ENCODE results near the gene C11orf97. TPM values are rescaled to one million over a fixed set of nuclear protein-coding genes. Genes with fewer than 3 reads are reported as not detected.

Gene C11orf97
- total RNA-seq, 2 donors from 2014 or later: not detected

DNA sequence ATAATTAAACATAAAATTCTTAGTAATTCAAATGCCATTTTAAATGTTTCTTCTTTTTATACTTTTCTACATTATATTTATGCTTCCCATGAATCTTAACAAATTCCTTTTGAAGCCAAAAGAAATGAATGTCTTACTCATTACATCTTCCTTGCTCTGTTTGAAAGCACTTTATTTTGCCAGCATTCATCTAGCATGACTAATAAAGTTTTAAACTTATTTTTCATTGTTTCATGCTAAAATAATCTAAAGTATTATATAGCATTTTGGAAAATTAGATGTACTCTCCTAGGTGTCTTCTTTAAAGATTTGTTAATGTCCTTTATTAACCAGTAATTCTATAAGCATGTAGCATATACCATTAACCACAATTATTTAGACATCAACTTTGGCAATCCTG, 45.2 kb downstream of the C11orf97 start:
- Mint-ChIP-seq H3K9me3 (peaks cover 2% of the 10 kb centered on the region), H3K27ac (no peak overlapping the region), H3K4me3 (no peak overlapping the region), H3K4me1 (peaks cover 8% of the 10 kb centered on the region), H3K27me3 (ENCODE audit: insufficient read depth) (peaks cover 28% of the 10 kb centered on the region), H3K36me3 (ENCODE audit: low read depth) (no peaks in the 10 kb centered on the region)
- DNase-seq: no peak
- H3K4me1 ChIP-seq (ENCODE audit: control insufficient read depth, insufficient read depth, low read length): no peaks in the 10 kb centered on the region
- no peak overlapping the region for H3K9ac ChIP-seq (ENCODE audit: extremely low read depth, low read length, poor library complexity, severe bottlenecking)
- H3K36me3 ChIP-seq (ENCODE audit: control insufficient read depth, insufficient read depth, low read length): no peaks in the 10 kb centered on the region
- no peak overlapping the region for H3K27ac ChIP-seq (ENCODE audit: low read depth, low read length)
- TF ChIP-seq, protein P1, sequence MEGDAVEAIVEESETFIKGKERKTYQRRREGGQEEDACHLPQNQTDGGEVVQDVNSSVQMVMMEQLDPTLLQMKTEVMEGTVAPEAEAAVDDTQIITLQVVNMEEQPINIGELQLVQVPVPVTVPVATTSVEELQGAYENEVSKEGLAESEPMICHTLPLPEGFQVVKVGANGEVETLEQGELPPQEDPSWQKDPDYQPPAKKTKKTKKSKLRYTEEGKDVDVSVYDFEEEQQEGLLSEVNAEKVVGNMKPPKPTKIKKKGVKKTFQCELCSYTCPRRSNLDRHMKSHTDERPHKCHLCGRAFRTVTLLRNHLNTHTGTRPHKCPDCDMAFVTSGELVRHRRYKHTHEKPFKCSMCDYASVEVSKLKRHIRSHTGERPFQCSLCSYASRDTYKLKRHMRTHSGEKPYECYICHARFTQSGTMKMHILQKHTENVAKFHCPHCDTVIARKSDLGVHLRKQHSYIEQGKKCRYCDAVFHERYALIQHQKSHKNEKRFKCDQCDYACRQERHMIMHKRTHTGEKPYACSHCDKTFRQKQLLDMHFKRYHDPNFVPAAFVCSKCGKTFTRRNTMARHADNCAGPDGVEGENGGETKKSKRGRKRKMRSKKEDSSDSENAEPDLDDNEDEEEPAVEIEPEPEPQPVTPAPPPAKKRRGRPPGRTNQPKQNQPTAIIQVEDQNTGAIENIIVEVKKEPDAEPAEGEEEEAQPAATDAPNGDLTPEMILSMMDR (conservative IDR thresholded peaks at IDR 0.05): no peak
- H3K27me3 ChIP-seq (ENCODE audit: control insufficient read depth, insufficient read depth, low read length, poor library complexity, severe bottlenecking): no peaks in the 10 kb centered on the region
- H3K4me3 ChIP-seq (ENCODE audit: low read length): no peak overlapping the region
- no peaks in the 10 kb centered on the region for H3K9me3 ChIP-seq (ENCODE audit: control insufficient read depth, low read length)

DNA sequence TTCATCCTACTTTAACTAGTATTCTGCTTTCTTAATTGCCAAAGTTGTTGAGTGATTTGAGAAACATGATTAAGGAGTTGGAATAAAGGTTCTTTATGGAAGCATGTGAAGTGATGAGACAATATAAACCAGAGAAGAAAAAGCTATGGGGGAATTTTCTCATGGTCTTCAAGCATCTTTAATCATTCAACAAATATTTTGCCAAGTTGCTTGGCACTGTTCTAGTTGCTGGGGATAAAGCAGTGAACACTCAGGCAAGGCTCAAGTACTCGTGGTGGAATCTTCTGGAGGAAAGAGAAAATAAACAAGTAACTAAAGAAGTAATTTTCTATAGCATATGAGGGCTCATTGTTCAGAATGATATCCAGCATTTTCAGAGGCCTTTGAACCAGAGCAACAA, 45.7 kb downstream of the C11orf97 start:
- H3K4me3 Mint-ChIP-seq: no peak overlapping the region
- Histone ChIP-seq H3K4me3 (ENCODE audit: low read length) (no peak overlapping the region), H3K9ac (ENCODE audit: extremely low read depth, low read length, poor library complexity, severe bottlenecking) (no peak overlapping the region), H3K9me3 (ENCODE audit: control insufficient read depth, low read length) (no peaks in the 10 kb centered on the region), H3K36me3 (ENCODE audit: control insufficient read depth, insufficient read depth, low read length) (no peaks in the 10 kb centered on the region), H3K27me3 (ENCODE audit: control insufficient read depth, insufficient read depth, low read length, poor library complexity, severe bottlenecking) (no peaks in the 10 kb centered on the region), H3K27ac (ENCODE audit: low read depth, low read length) (no peak overlapping the region), H3K4me1 (ENCODE audit: control insufficient read depth, insufficient read depth, low read length) (peaks cover 2% of the 10 kb centered on the region)
- no peak for DNase-seq
- no peaks in the 10 kb centered on the region for H3K36me3 Mint-ChIP-seq (ENCODE audit: low read depth)
- WGBS, 2 experiments (ENCODE audit: insufficient coverage in 1 of 2, insufficient read length in 1 of 2): 92 to 100% methylated on average over 1 of the region's 1 CpG
- TF ChIP-seq, protein P1 (conservative IDR thresholded peaks at IDR 0.05): no peak
- no peaks in the 10 kb centered on the region for H3K9me3 Mint-ChIP-seq
- peaks cover 8% of the 10 kb centered on the region for H3K4me1 Mint-ChIP-seq
- peaks cover 28% of the 10 kb centered on the region for H3K27me3 Mint-ChIP-seq (ENCODE audit: insufficient read depth)
- no peak overlapping the region for H3K27ac Mint-ChIP-seq

DNA sequence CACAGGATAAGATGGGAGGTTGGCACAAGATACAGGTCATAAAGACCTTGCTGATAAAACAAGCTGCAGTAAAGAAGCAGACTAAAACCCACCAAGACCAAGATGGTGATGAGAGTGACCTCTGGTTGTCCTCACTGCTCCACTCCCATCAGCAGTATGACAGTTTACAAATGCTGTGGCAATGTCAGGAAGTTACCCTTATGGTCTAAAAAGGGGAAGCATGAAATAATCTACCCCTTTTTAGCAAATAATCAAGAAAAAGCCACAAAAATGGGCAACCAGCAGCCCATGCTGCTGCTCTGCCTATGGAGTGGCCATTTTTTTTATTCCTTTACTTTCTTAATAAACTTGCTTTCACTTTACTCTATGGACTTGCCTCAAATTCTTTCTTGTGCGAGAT, 46.2 kb downstream of the C11orf97 start:
- 83 to 100% methylated on average over 1 of the region's 1 CpG for WGBS, 2 experiments (ENCODE audit: insufficient coverage in 1 of 2, insufficient read length in 1 of 2)
- H3K4me1 ChIP-seq (ENCODE audit: control insufficient read depth, insufficient read depth, low read length): peaks cover 4% of the 10 kb centered on the region
- DNase-seq: no peak
- H3K27ac ChIP-seq (ENCODE audit: low read depth, low read length): no peak overlapping the region
- TF ChIP-seq, protein P1 (conservative IDR thresholded peaks at IDR 0.05): no peak
- Mint-ChIP-seq H3K4me3 (no peak overlapping the region), H3K27ac (no peak overlapping the region), H3K4me1 (peaks cover 10% of the 10 kb centered on the region), H3K27me3 (ENCODE audit: insufficient read depth) (peaks cover 28% of the 10 kb centered on the region), H3K9me3 (no peaks in the 10 kb centered on the region), H3K36me3 (ENCODE audit: low read depth) (no peaks in the 10 kb centered on the region)
- H3K27me3 ChIP-seq (ENCODE audit: control insufficient read depth, insufficient read depth, low read length, poor library complexity, severe bottlenecking): no peaks in the 10 kb centered on the region
- H3K9me3 ChIP-seq (ENCODE audit: control insufficient read depth, low read length): no peaks in the 10 kb centered on the region
- H3K9ac ChIP-seq (ENCODE audit: extremely low read depth, low read length, poor library complexity, severe bottlenecking): no peak overlapping the region
- no peak overlapping the region for H3K4me3 ChIP-seq (ENCODE audit: low read length)
- H3K36me3 ChIP-seq (ENCODE audit: control insufficient read depth, insufficient read depth, low read length): no peaks in the 10 kb centered on the region

All from endodermal cell (in vitro differentiated cells).